ENCODE data around the gene SMURF1. TPM values are rescaled to one million over a fixed set of nuclear protein-coding genes. Genes with fewer than 3 reads are reported as not detected.

Gene SMURF1
- total RNA-seq, 1 donor from 2014 or later, result 22.1 TPM

- no peak for DNase-seq (ENCODE audit: extremely low spot score, unreplicated experiment)
- Mint-ChIP-seq H3K36me3 (peaks cover 44% of the 10 kb centered on the region), H3K4me3 (no peak overlapping the region), H3K27me3 (no peaks in the 10 kb centered on the region), H3K4me1 (ENCODE audit: unreplicated experiment) (no peaks in the 10 kb centered on the region), H3K9me3 (peaks cover 7% of the 10 kb centered on the region), H3K27ac (no peak overlapping the region)
- TF ChIP-seq CTCF (conservative IDR thresholded peaks at IDR 0.05), result no peak
These were observed 131.2 kb downstream of the SMURF1 start for GRCh38 chr7:99012722-99013121.

GRCh38 chr7:99011706-99012404 is 132.1 kb downstream of the SMURF1 start:
- no peak for TF ChIP-seq CTCF (conservative IDR thresholded peaks at IDR 0.05)
- Mint-ChIP-seq H3K9me3 (peaks cover 7% of the 10 kb centered on the region), H3K4me3 (no peak overlapping the region), H3K36me3 (peaks cover 43% of the 10 kb centered on the region), H3K27me3 (no peaks in the 10 kb centered on the region), H3K27ac (no peak overlapping the region), H3K4me1 (ENCODE audit: unreplicated experiment) (no peaks in the 10 kb centered on the region)
- DNase-seq (ENCODE audit: extremely low spot score, unreplicated experiment), result no peak

DNA sequence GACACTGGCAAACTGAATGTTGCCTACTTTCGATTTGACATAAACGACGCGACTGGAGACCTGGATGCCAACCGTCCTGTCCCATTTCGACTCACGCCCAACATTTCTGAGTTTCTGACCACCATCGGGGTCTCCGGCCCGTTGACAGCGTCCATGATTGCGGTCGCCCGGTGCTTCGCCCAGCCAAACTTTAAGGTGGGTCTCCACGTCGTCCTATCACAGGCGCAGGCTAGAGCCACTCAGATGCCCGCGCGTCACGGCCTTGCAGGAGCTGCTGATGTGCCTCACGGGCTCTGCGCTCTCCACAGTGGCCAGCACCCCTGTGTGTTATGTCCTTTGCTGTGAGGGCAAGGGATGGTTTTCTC is 132.6 kb downstream of the SMURF1 start:
- no peaks in the 10 kb centered on the region for H3K27me3 Mint-ChIP-seq
- H3K9me3 Mint-ChIP-seq, result peaks cover 2% of the 10 kb centered on the region
- DNase-seq (ENCODE audit: extremely low spot score, unreplicated experiment), result peak; percentile 62
- TF ChIP-seq CTCF (conservative IDR thresholded peaks at IDR 0.05), result no peak
- H3K36me3 Mint-ChIP-seq, result peaks cover 43% of the 10 kb centered on the region
- H3K27ac Mint-ChIP-seq, result no peak overlapping the region
- H3K4me3 Mint-ChIP-seq, result no peak overlapping the region
- H3K4me1 Mint-ChIP-seq (ENCODE audit: unreplicated experiment), result no peaks in the 10 kb centered on the region

GRCh38 chr7:99010281-99010680 is 133.6 kb downstream of the SMURF1 start:
- Mint-ChIP-seq H3K27ac (no peak overlapping the region), H3K4me3 (no peak overlapping the region)
- peak; percentile 24 for DNase-seq (ENCODE audit: extremely low spot score, unreplicated experiment)

GRCh38 chr7:99008921-99009530 is 134.9 kb downstream of the SMURF1 start:
- Mint-ChIP-seq H3K27me3 (no peaks in the 10 kb centered on the region), H3K36me3 (peaks cover 30% of the 10 kb centered on the region), H3K27ac (no peak overlapping the region), H3K4me1 (ENCODE audit: unreplicated experiment) (no peaks in the 10 kb centered on the region), H3K4me3 (no peak overlapping the region), H3K9me3 (no peaks in the 10 kb centered on the region)
- peak; percentile 43 for DNase-seq (ENCODE audit: extremely low spot score, unreplicated experiment)
- TF ChIP-seq CTCF (conservative IDR thresholded peaks at IDR 0.05), result no peak

More at GRCh38 chr7:99010281-99010680, 133.6 kb downstream of the SMURF1 start:
- no peaks in the 10 kb centered on the region for H3K4me1 Mint-ChIP-seq (ENCODE audit: unreplicated experiment)
- H3K27me3 Mint-ChIP-seq, result no peaks in the 10 kb centered on the region
- peaks cover 36% of the 10 kb centered on the region for H3K36me3 Mint-ChIP-seq
- TF ChIP-seq CTCF (conservative IDR thresholded peaks at IDR 0.05), result no peak
- no peaks in the 10 kb centered on the region for H3K9me3 Mint-ChIP-seq
